GM12878 (cell line): Measurements from ENCODE around the gene TYK2. TPM values are rescaled to one million over a fixed set of nuclear protein-coding genes. Genes with fewer than 3 reads are reported as not detected.
A peak's percentile ranks its signal among the peaks of the same experiment; 100 is the strongest.

Experiments used
- CEBPB ChIP-seq, 2 experiments: fragments of 150-350 bp in 1 of 2; IDR thresholded peaks; 2 replicates each; pipeline ENCODE4 v1.6.1; 2012 to 2014; ENCODE audit warnings: low read depth in 2 of 2, low read length in 2 of 2, borderline replicate concordance in 1 of 2, inconsistent platforms in 1 of 2
- EGR1 ChIP-seq, 2 experiments: IDR thresholded peaks; 1 replicate in 1 of 2; 2 replicates in 1 of 2; pipeline ENCODE4 v1.6.1; 2011 to 2012; ENCODE audit warnings: low read depth in 2 of 2, low read length in 2 of 2, borderline replicate concordance in 1 of 2, mild to moderate bottlenecking in 1 of 2, moderate library complexity in 1 of 2
- EP300 ChIP-seq, 2 experiments: fragments of 150-350 bp in 1 of 2; IDR thresholded peaks; 2 replicates each; pipeline ENCODE4 v1.6.1; 2011 to 2012; ENCODE audit warnings: low read depth in 2 of 2, low read length in 2 of 2, borderline replicate concordance in 1 of 2, improper control_type of control experiment in 1 of 2, inconsistent platforms in 1 of 2; ENCODE audit not compliant: control insufficient read depth in 1 of 2
- HDAC2 ChIP-seq: fragments of 200-600 bp; sonication (generic); IDR thresholded peaks from 2 replicates; pipeline ENCODE4 v1.6.1; 2017
- IKZF2 ChIP-seq, 2 experiments: fragments of 450-650 bp; IDR thresholded peaks; 2 replicates each; pipeline ENCODE4 v1.6.1; 2017; ENCODE audit warnings: mild to moderate bottlenecking in 2 of 2, moderate library complexity in 2 of 2
- MYC ChIP-seq: IDR thresholded peaks from 2 replicates; pipeline ENCODE4 v1.6.1; 2011; ENCODE audit warnings: mild to moderate bottlenecking, low read length, moderate library complexity, inconsistent platforms; ENCODE audit not compliant: insufficient read depth, insufficient replicate concordance, insufficient read length, severe bottlenecking
- NBN ChIP-seq: fragments of 450-650 bp; IDR thresholded peaks from 2 replicates; pipeline ENCODE4 v1.6.1; 2016
- NKRF ChIP-seq: fragments of 450-650 bp; conservative IDR thresholded peaks from 2 replicates; pipeline ENCODE4 v1.6.1; 2017; ENCODE audit warnings: mild to moderate bottlenecking, moderate library complexity
- RAD21 ChIP-seq: IDR thresholded peaks from 2 replicates; pipeline ENCODE4 v1.6.1; 2011; ENCODE audit warnings: mild to moderate bottlenecking, low read depth, low read length, moderate library complexity; ENCODE audit not compliant: insufficient read depth
- SMAD1 ChIP-seq: fragments of 450-650 bp; IDR thresholded peaks from 2 replicates; pipeline ENCODE4 v1.6.1; 2018; ENCODE audit warnings: mild to moderate bottlenecking, low read depth; ENCODE audit not compliant: partially characterized antibody
- SP1 ChIP-seq: IDR thresholded peaks from one replicate; pipeline ENCODE4 v1.6.1; 2011; ENCODE audit warnings: low read depth, low read length
- TAF1 ChIP-seq: IDR thresholded peaks from 2 replicates; pipeline ENCODE4 v1.6.1; 2011; ENCODE audit warnings: mild to moderate bottlenecking, low read depth, low read length, borderline replicate concordance
- ZBTB40 ChIP-seq: fragments of 450-650 bp; IDR thresholded peaks from 2 replicates; pipeline ENCODE4 v1.6.1; 2016; ENCODE audit warnings: mild to moderate bottlenecking, moderate library complexity, borderline replicate concordance
- ZNF207 ChIP-seq: fragments of 450-650 bp; IDR thresholded peaks from 2 replicates; pipeline ENCODE4 v1.6.1; 2014; ENCODE audit warnings: antibody characterized with exemption, mild to moderate bottlenecking, borderline replicate concordance
- ZNF217 ChIP-seq: fragments of 450-650 bp; IDR thresholded peaks from 2 replicates; pipeline ENCODE4 v1.6.1; 2017; ENCODE audit warnings: antibody characterized with exemption, mild to moderate bottlenecking
- ZNF384 ChIP-seq: IDR thresholded peaks from 2 replicates; pipeline ENCODE4 v1.6.1; 2012; ENCODE audit warnings: low read depth, mild to moderate bottlenecking, low read length, improper control_type of control experiment, borderline replicate concordance
- ZNF622 ChIP-seq: fragments of 450-650 bp; IDR thresholded peaks from 2 replicates; pipeline ENCODE4 v1.6.1; 2017; ENCODE audit warnings: mild to moderate bottlenecking, inconsistent platforms
- polyA plus RNA-seq, 11 experiments: library from polyadenylated mRNA; depleted of rRNA in 4 of 11; unstranded in 6 of 11; stranded (reverse) in 5 of 11; fragments of >200 nt; fragmentation: Nextera tagmentation in 4 of 11; fragmentation: Illumina TruSeq in 1 of 11; extraction: Ambion mirVana in 4 of 11; extraction: Trizol in 1 of 11; gene quantifications; 1 replicate in 1 of 11; 2 replicates in 10 of 11; pipeline versions ENCODE4 v1.2.1 to v1.2.3, GENCODE V29; 2011 to 2016; ENCODE audit warnings: inconsistent platforms in 2 of 11, missing spikeins in 2 of 11, low read depth in 1 of 11
- total RNA-seq, 4 experiments: library from RNA; depleted of rRNA in 3 of 4; stranded (reverse); fragments of >200 nt in 3 of 4; fragmentation: Illumina TruSeq in 1 of 4; extraction: Trizol in 1 of 4; gene quantifications; 2 replicates each; pipeline versions ENCODE4 v1.2.1 to v1.2.3, GENCODE V29; 2013 to 2021
- TF ChIP-seq, protein P1 (sequence below): fragments of 450-650 bp; IDR thresholded peaks from 2 replicates; pipeline ENCODE4 v1.6.1; 2017; ENCODE audit warnings: mild to moderate bottlenecking, low read depth, inconsistent platforms; ENCODE audit not compliant: poor library complexity, severe bottlenecking
- TF ChIP-seq, protein P2 (sequence below): IDR thresholded peaks from 2 replicates; pipeline ENCODE4 v1.6.1; 2012; ENCODE audit warnings: low read depth, low read length, improper control_type of control experiment

The TYK2 gene
- total and polyA plus RNA-seq, 10 of the 15 experiments (the other 5 are each of a cell fraction or from before 2014, with no cell fraction given) = 36.4 to 364 (median 179) TPM

DNA sequence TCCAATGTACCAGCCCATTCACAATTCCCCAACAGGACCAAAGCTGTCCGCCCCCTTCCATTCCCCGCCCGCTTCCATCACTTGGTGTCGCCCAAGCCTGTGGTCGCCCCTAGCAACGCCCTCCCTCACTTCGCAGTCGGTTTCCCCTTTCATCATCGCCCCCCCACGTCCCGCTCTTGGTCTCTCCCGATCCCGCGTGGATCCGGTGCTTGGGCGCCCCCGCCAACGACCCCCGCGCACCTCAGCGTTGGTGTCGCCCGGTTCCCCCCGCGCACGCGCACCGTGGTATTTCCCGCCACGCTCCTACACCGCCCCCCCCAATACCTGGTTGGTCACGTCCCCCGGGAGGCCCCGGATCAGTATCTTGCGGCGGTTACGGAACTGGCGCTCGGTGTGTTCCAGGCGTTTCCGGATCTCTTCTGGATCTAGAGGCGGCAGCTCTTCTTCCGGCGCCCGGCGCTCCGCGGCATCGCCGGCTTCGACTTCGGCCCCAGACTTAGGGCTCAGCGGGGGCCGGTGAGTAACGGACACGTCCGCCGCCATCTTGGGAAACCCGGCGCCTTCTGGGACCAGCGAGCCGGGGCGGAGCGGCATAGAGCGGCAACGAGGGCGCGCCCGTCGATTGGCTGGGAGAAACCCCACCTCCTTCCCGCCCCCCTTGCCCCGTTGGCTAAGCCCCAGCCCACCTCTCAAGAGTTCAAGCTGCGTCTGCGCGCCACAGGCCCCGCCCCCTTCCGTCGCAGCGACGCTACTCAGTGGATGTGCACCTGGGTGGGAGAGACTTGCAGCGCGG lies 47.2 kb downstream of the TYK2 start, which contains the start of gene RAVER1 (continued):
- TF ChIP-seq ZBTB40 = peak; percentile 51; the same call in 1 of the 2 replicates
- peak; percentile 79 for TF ChIP-seq ZNF207
- no peak for TF ChIP-seq RAD21
- TF ChIP-seq, protein P1, sequence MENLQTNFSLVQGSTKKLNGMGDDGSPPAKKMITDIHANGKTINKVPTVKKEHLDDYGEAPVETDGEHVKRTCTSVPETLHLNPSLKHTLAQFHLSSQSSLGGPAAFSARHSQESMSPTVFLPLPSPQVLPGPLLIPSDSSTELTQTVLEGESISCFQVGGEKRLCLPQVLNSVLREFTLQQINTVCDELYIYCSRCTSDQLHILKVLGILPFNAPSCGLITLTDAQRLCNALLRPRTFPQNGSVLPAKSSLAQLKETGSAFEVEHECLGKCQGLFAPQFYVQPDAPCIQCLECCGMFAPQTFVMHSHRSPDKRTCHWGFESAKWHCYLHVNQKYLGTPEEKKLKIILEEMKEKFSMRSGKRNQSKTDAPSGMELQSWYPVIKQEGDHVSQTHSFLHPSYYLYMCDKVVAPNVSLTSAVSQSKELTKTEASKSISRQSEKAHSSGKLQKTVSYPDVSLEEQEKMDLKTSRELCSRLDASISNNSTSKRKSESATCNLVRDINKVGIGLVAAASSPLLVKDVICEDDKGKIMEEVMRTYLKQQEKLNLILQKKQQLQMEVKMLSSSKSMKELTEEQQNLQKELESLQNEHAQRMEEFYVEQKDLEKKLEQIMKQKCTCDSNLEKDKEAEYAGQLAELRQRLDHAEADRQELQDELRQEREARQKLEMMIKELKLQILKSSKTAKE = peak; percentile 63
- peak; percentile 53 for TF ChIP-seq MYC
- TF ChIP-seq ZNF384 = no peak
- no peak for TF ChIP-seq ZNF622
- TF ChIP-seq, protein P2, sequence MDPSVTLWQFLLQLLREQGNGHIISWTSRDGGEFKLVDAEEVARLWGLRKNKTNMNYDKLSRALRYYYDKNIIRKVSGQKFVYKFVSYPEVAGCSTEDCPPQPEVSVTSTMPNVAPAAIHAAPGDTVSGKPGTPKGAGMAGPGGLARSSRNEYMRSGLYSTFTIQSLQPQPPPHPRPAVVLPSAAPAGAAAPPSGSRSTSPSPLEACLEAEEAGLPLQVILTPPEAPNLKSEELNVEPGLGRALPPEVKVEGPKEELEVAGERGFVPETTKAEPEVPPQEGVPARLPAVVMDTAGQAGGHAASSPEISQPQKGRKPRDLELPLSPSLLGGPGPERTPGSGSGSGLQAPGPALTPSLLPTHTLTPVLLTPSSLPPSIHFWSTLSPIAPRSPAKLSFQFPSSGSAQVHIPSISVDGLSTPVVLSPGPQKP = peak; percentile 19; the same call in 1 of the 2 replicates
- peak; percentile 89 for TF ChIP-seq NKRF
- TF ChIP-seq CEBPB (IDR thresholded peaks at IDR 0.05; ENCODE audit: borderline replicate concordance in 1 of 2, low read depth in 2 of 2, low read length in 2 of 2) = no peak
- TF ChIP-seq EP300 (IDR thresholded peaks at IDR 0.05; ENCODE audit: borderline replicate concordance in 1 of 2, control insufficient read depth in 1 of 2, low read depth in 2 of 2, low read length in 2 of 2) = peak; percentile 10 to 28; a peak in 1 of 4 replicates
- peak; percentile 89 for TF ChIP-seq NBN
- TF ChIP-seq HDAC2 = no peak
- TF ChIP-seq EGR1 (IDR thresholded peaks at IDR 0.05; ENCODE audit: borderline replicate concordance in 1 of 2, low read depth in 2 of 2, low read length in 2 of 2) = peak in 1 of 2 experiments; percentile 87; a peak in 2 of 3 replicates
- TF ChIP-seq SP1 = peak; percentile 72
- peak; percentile 38 to 45; a peak in 2 of 4 replicates for TF ChIP-seq IKZF2 (IDR thresholded peaks at IDR 0.05)
- no peak for TF ChIP-seq ZNF217
- peak; percentile 89 for TF ChIP-seq TAF1
- TF ChIP-seq SMAD1 = no peak
